ENCODE results near the gene ERCC6.

The ERCC6 gene

GRCh38 chr10:49471532-49471931 is 67.4 kb downstream of the ERCC6 start:
- no peak overlapping the region for H3K4me3 ChIP-seq (replicated peaks; ENCODE audit: insufficient read depth, low read length)
- no peak for TF ChIP-seq GABPA (IDR thresholded peaks at IDR 0.05; ENCODE audit: low read depth)
- TF ChIP-seq, protein P1, sequence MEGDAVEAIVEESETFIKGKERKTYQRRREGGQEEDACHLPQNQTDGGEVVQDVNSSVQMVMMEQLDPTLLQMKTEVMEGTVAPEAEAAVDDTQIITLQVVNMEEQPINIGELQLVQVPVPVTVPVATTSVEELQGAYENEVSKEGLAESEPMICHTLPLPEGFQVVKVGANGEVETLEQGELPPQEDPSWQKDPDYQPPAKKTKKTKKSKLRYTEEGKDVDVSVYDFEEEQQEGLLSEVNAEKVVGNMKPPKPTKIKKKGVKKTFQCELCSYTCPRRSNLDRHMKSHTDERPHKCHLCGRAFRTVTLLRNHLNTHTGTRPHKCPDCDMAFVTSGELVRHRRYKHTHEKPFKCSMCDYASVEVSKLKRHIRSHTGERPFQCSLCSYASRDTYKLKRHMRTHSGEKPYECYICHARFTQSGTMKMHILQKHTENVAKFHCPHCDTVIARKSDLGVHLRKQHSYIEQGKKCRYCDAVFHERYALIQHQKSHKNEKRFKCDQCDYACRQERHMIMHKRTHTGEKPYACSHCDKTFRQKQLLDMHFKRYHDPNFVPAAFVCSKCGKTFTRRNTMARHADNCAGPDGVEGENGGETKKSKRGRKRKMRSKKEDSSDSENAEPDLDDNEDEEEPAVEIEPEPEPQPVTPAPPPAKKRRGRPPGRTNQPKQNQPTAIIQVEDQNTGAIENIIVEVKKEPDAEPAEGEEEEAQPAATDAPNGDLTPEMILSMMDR (IDR thresholded peaks at IDR 0.05; ENCODE audit: insufficient read depth, low read length): no peak
- TF ChIP-seq POLR2AphosphoS5 (IDR thresholded peaks at IDR 0.05; ENCODE audit: low read depth): no peak
- TF ChIP-seq, protein P2, sequence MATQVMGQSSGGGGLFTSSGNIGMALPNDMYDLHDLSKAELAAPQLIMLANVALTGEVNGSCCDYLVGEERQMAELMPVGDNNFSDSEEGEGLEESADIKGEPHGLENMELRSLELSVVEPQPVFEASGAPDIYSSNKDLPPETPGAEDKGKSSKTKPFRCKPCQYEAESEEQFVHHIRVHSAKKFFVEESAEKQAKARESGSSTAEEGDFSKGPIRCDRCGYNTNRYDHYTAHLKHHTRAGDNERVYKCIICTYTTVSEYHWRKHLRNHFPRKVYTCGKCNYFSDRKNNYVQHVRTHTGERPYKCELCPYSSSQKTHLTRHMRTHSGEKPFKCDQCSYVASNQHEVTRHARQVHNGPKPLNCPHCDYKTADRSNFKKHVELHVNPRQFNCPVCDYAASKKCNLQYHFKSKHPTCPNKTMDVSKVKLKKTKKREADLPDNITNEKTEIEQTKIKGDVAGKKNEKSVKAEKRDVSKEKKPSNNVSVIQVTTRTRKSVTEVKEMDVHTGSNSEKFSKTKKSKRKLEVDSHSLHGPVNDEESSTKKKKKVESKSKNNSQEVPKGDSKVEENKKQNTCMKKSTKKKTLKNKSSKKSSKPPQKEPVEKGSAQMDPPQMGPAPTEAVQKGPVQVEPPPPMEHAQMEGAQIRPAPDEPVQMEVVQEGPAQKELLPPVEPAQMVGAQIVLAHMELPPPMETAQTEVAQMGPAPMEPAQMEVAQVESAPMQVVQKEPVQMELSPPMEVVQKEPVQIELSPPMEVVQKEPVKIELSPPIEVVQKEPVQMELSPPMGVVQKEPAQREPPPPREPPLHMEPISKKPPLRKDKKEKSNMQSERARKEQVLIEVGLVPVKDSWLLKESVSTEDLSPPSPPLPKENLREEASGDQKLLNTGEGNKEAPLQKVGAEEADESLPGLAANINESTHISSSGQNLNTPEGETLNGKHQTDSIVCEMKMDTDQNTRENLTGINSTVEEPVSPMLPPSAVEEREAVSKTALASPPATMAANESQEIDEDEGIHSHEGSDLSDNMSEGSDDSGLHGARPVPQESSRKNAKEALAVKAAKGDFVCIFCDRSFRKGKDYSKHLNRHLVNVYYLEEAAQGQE (IDR thresholded peaks at IDR 0.05; ENCODE audit: insufficient replicate concordance, low read depth): no peak
- TF ChIP-seq SPI1 (IDR thresholded peaks at IDR 0.05; ENCODE audit: borderline replicate concordance, low read depth): no peak
- no peaks in the 10 kb centered on the region for H3K27me3 ChIP-seq (ENCODE audit: insufficient read depth, poor library complexity, severe bottlenecking)
- no peak for DNase-seq (ENCODE audit: low read depth in 1 of 2, low spot score in 1 of 2)
- no peak overlapping the region for H3K27ac ChIP-seq (replicated peaks)

GRCh38 chr10:49465736-49466135 is 73.2 kb downstream of the ERCC6 start:
- no peak overlapping the region for H3K4me3 ChIP-seq (replicated peaks; ENCODE audit: insufficient read depth, low read length)
- no peak for DNase-seq (ENCODE audit: low read depth in 1 of 2, low spot score in 1 of 2)
- TF ChIP-seq SPI1 (IDR thresholded peaks at IDR 0.05; ENCODE audit: borderline replicate concordance, low read depth) (no peak), GABPA (IDR thresholded peaks at IDR 0.05; ENCODE audit: low read depth) (no peak), POLR2AphosphoS5 (IDR thresholded peaks at IDR 0.05; ENCODE audit: low read depth) (no peak)
- TF ChIP-seq, protein P2 (IDR thresholded peaks at IDR 0.05; ENCODE audit: insufficient replicate concordance, low read depth): no peak
- TF ChIP-seq, protein P1 (IDR thresholded peaks at IDR 0.05; ENCODE audit: insufficient read depth, low read length): no peak
- H3K27ac ChIP-seq (replicated peaks): no peak overlapping the region
- no peaks in the 10 kb centered on the region for H3K27me3 ChIP-seq (ENCODE audit: insufficient read depth, poor library complexity, severe bottlenecking)

Measured in HL-60 (cell line).